GM18511 (cell line): ENCODE measurements around the gene CDK5R1.
"Not testable (repeated sequence)": the region's sequence is repeated elsewhere in the genome, so short reads cannot be mapped to it uniquely, and the experiment has no call there.

ENCODE experiments used
- ATAC-seq: cut with Tn5 transposase; IDR thresholded peaks from one replicate; pipeline ENCODE4 v1.9.1; 2021; ENCODE audit warnings: mild to moderate bottlenecking, moderate library complexity; ENCODE audit not compliant: unreplicated experiment

Gene CDK5R1

DNA sequence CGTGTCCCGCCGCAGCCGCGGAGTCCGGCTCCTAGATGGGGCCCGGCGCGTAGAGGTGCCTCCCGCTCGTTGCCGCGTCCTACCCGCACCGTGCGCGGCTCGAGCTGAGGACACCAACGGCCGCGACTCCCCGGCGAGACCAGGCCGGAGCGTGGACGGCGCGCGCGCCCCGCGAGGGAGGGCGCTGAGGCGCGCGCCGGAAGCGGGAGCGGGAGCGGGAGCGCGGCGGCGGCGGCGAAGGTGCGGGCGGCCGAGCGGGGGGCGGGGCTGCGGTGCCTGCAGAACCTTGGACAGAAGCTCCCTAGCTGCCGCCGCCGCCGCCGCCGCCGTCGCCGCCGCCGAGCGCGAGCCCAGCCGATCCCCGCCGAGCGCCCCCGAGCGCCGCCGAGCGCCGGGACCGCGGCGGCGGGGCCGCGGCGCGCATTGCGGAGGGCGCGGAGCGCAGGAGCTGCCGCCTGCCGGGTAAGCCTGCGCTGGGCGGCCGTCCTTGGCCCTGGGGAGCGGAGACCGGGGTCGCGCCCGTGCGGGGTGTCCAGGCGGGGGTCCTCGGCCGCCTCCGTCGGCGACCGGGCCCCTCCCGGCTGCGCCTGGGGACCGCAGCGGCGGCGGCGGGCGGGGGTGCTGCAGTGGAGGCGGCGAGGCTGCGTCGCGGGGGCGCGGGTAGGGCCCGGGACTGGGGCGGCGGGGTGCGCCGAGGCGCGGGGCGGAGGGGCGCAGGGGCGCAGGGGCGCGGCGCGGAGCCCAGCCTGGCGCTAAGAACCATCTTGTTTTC, at the start of gene CDK5R1:
TSS of gene CDK5R1 (plus strand) at position 293 of the 772 bp plus-strand sequence. CDS start 628 bp downstream, outside the sequence.
- ATAC-seq = peak; percentile 57

DNA sequence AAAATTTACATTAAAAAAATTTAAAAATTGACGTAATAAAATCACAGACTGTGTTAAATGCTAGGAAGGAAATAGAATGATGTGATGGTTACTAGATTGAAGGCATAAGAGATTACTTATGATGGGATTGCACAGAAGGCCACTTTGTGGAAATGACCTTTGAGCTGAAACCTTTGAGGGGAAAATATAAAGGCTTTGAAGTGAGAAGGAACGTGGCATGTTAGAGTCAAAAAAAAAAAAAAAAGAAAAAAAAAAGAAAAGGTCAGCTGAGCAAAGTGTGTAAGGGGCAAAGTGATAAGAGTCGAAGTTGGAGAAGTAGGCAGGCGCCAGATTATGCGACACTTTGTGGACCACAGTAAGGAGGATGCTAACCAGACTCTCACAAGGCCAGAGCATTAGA, 46.1 kb upstream of the CDK5R1 start:
- no peak for ATAC-seq

DNA sequence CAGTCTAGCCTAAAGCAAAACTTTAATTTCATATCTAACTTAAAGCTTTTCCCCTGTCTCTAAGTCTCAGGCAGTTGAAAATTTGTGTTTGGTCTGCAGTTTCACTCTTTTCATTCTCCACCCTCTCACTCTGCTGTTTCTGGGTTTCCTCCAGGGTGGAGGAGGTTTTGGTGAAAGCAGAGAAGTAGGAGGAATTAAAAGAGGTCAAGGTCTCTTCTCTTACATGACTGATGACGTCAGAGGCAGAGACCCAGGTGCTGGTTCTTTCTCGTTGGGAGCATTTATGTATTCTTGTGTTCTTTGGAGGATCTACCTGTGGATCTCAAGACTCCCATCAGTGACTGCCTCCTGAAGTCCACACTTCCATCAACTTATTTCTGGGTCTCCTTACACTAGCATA, 44.9 kb upstream of the CDK5R1 start:
- ATAC-seq = no peak

DNA sequence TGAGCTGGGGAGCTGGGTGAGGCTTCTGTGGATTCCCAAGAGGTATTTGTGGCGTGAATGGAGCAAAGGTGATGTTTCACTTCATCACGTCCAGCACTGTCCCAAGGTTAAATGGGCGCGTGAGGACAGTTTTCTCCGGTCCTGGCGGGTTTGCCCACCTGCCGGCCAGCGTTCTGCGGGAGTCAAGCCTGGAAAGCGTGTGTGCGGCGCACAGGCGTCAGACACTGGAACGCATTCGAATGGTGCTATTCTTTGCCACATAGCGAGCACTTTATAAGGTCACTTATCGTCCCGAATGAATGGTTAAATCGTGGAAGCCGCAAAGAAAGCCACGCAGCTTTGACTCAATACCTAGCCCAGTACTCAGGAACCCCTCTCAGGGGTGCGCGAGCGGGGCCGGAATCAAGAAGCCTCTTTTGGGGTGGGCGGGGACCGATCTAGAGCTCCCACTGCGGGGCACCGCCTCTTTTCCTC, 42.9 kb upstream of the CDK5R1 start:
- ATAC-seq = no peak

DNA sequence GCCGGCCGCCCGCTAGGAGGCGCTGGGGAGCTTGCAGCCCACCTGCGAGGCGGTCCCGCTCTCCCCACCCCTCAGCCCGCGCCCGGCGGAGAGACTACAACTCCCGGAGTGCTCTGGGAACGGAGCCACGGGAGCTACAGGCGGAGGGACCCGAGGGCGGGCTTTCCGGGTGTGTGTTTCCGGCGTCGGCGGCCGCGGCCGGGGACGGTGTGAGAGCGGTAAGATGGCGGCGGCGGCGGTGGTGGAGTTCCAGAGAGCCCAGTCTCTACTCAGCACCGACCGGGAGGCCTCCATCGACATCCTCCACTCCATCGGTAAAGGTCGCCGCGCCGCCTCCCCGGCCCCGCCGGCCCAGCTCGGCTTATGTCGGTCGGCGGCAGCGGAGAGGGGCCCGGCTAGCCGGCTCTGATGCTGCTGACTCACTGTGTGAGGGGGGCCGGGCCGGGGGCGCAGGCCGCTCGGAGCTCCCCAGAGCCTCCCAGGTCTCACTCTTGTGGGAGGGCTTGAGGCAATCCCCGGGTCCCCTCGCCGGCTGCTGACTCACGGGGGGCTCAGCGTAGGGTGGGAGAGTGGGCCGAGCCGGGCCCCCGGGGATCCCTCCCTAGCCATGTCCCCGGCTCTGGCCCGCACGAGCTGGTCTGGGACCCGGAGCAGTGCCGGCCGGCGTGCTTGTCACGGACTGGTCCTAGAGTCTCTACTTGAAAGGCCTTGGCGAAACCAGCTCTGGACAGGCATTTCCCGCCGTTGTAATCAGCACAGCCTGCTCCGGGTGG, 42.3 kb upstream of the CDK5R1 start, which contains the start of gene PSMD11:
TSS of gene PSMD11 (plus strand) at position 210 of the 773 bp plus-strand sequence. CDS start at position 224, 14 bp downstream.
- ATAC-seq = peak; percentile 90

DNA sequence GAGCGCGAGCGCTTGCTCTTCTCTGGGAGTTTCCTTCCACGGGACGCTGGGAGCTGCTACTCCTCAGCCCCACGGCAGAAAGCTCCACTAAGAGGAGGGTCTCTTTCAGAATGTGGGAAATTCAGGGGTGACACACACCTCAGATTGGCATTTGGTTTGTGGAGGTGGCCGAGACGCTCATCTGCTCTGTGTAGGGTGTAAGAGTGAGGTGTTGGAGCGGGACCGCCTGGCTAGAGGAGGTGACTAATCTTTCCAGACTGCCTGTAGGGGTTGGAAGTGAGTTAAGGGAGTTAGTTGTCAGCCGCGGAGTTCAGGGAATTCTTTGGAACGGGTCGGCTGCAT, 41.7 kb upstream of the CDK5R1 start:
- ATAC-seq = peak; percentile 26

DNA sequence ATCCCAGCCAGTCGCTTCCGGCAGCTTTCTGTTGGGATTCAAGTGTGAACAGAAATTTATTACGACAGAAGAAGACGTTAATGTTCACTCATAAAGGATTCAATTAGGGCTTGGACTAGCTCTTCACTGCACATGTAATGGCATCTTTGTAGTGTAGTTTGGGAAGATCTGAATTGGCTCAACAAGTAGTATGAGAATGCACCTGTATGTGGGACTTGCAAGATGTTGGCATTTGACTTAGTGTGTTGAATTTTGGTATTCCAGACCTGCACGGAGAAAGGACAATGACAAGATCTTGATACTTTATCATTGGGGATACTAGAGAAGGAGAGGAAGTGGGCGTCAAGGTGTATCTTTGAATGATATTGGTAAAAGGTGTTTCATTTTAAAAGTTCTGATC, 41.3 kb upstream of the CDK5R1 start:
- ATAC-seq = no peak

DNA sequence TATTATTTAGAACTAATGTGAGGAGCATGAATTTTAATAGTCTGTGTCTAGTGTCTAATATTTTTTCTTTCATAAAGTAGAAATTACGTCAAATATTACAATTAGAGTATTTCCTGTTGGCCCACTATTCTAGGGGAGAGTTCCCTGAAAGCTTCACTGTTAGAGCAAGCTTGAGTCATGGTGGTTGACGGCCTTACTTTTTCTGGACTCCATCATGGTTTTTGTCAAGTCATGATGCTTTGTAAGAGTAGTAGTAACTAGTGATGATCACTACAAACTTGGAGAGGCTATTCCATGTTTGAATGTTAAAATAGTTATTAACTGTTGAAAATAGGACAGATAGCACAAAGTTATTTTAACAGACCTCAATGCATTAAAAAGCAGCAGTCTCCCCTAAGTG, 40.8 kb upstream of the CDK5R1 start:
- ATAC-seq = no peak

DNA sequence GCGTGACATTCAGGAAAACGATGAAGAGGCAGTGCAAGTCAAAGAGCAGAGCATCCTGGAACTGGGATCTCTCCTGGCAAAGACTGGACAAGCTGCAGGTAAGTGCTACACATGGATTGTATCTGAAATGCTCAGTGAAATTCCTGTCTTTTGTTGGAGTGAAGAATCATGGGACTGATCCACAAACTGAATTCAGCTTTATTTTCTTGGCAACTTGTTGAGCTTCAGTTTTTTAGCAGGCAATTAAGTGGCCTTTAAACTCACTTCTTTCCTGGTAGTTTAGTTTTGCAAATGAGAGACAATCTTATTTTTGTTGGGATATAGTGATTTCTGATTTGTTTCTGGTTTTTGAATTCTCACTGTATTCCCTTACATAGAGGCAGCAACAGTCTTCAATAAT, 39.8 kb upstream of the CDK5R1 start:
- ATAC-seq = no peak

DNA sequence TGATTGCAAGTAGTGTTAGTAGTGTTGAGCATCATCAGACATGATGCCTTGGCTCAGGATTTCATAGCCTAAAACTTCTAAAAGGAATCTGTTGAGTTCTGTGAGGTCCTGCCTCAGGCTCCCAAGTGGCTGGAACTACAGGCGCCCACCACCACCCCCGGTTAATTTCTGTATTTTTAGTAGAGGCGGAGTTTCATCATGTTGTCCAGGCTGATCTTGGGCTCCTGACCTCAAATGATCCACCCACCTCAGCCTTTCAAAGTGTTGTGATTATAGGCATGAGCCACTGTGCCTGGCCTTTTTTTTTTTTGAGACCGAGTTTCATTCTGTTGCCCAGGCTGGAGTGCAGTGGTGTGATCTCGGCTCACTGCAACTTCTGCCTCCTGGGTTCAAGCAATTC, 36.8 kb upstream of the CDK5R1 start:
- ATAC-seq = no peak

DNA sequence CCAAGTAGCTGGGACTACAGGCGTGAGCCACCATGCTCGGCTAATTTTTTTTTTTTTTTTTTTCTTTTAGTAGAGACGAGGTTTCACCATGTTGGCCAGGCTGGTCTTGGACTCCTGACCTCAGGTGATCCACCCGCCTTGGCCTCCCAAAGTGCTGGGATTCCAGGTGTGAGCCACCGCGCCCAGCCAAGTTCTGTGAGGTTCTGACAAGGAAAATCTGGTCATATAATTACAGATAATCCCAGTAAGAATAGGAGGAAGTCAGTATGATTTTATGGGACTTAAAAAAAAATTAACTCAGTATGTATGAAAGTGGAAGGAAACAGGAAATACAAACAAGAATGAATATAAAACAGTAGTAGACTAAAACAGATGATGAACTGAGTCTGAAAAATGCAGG, 36.4 kb upstream of the CDK5R1 start:
- not testable (repeated sequence) for ATAC-seq

DNA sequence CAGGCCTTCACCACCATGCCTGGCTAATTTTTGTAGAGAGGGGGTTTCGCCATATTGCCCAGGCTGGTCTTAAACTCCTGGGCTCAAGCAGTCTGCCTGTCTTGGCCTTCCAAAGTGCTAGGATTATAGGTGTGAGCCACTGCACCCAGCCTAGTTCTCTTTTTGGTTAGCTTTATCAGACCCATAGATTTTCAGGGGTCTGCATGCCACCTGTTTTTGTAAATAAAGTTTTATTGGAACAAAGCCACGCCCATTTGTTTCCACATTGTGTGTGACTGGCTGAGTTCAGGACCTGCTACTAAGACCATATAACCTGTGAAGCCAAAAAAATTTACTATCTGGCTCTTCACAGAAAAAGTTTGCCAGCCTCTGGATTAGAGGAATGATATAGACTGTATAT, 34.9 kb upstream of the CDK5R1 start:
- no peak for ATAC-seq

DNA sequence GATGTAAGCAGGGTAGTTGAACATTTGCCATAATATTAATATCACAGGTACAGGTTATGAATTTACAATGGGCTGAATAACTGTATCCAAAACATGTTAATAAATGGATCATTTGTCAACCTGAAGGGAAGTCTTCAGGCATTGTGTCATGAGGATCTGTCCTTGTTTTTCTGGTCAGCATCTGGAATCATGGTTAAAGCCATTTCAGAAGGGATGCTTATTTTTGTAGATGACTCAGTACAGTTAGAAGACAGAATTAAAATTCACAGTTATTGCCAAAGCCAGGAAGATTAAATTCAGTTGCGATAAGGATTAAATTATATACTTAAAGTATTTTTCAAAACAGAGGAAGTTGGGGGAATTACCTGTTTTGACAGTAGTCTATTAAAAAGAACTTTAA, 34.5 kb upstream of the CDK5R1 start:
- ATAC-seq = no peak

DNA sequence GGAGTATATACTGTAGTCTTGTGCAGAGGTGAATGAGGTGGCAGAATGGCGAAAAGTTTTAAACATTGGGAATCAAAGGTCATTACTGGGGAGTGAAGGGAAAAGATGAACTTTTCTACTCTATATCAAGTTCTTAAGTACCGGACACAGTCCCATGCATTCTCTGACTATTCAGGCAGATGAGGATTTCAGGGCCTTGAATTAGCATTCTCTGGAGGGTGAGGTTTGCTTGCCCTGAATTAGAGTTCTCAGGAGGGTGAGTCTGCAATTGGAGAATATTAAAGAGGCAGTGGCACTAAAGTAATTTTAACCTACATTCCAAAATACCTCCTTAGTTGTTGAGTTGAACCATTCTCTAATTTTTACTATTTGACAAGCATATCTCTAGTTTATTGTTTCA, 33.4 kb upstream of the CDK5R1 start:
- ATAC-seq = no peak

DNA sequence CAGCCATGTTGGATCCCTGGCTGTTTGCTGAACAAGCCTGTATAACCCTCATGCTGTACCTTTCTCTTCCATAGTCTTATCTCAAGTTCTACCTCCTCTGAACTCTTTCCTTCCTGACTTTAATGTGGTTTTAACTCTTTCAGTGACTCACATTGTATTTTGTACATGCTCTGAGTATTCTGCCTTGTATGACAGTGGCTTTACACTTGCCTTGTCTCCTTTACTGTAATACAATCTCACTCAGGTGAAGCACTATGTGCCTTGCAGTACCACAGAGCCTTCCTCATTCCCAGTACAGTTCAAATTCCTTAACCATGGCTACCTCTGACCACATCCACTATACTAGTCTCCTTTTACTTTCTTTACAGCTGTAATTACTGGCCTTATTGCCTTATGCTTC, 28.4 kb upstream of the CDK5R1 start:
- ATAC-seq = no peak

DNA sequence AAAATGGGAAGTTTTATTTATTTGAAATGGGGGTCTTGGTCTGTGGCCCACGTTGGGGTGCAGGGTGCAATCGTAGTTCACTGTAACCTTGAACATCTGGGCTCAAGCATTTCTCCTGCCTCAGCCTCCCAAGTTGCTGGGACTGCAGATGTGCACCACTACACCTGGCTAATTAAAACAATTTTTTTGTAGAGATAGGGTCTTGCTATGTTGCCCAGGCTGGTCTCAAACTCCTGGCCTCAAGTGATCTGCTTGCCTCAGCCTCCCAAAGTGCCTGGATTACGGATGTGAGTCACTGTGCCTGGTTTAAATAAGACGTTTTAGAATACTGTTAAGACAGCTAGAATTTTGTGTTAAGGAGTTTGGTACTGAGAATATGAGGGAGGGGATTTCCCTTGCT, 26.7 kb upstream of the CDK5R1 start:
- ATAC-seq = no peak

DNA sequence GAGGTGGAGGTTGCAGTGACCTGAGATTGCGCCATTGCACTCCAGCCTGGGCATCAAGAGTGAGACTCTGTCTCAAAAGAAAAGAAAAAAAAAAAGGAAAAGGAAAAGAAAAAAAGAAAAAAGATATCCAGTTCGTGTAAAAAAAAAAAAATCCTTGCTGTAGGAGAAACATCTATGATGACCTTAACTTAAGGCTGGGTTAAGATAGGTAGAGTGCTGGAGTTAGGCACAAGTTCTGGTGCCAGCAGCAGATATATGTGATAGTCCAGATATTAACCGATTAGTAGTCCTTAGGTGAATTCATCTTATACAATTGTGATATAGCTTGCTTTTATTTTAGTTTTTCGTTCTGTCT, 25.3 kb upstream of the CDK5R1 start:
- no peak for ATAC-seq

DNA sequence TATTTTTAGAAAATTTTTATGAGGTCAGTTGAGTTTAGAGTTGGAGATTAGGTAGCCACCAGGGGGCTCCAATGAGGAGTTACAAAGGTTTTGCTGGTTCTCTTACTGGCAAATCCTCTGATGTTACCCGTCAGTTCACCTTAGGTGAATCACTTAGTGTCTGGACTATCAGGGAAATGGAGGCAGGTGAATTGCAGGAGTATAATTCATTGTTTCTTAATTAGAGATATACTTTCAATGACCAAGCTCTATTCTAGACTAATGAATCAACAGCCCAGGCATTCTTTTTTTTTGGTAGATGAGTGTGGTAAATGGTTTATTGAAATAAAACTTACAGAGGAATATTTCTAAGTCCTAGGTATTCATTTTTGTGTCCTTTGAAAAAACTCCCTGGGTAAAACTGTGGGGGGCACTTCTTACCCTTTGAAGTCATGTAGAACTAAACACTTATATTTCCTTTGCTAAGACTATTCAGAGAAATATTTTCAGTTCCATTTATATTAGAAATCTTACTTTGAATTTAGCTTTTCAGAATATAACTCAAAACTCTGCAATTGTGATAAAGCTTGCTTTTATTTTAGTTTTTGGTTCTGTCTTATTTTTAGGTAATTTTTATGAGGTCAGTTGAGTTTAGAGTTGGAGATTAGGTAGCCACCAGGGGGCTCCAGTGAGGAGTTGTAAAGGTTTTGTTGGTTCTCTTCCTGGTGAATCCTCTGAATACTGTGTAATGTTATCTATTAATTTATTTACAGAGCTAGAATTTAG, 24.8 kb upstream of the CDK5R1 start:
- ATAC-seq = no peak

DNA sequence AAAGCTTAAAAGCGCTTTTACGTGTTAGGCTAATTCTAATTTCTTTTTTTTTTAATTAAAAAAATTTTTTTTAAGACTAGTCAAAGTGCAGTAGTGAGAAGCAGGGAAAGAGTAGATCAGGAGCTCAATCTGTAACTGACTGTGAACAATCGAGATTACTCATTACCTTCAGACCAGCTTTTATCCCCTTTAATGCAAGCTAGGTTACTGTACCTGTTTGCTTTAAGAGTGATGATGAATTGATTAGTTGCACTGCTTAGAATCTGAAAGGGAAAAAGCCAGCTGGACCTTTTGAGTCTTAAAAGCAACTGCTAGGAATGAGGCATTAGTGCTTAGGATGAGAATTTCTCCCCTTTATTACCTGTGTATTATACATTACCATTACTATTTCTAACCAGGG, 23.5 kb upstream of the CDK5R1 start:
- no peak for ATAC-seq

DNA sequence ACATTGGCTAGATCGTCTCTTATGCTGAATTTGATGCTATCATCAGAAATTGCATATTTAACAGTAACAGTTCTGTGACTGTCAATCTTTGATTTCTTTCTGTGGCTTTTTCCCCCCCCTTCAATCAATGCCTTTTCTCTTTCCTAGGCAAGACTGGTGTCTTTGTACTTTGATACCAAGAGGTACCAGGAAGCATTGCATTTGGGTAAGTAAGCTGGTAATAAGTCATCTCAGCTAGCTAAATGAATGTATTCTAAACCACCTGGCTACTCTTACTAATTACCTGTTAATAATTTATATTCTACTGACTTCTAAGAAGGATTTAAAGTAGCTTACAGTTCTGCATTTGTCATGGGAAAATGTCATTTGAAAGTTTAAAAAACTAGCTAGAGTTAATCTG, 22.4 kb upstream of the CDK5R1 start:
- ATAC-seq = no peak

DNA sequence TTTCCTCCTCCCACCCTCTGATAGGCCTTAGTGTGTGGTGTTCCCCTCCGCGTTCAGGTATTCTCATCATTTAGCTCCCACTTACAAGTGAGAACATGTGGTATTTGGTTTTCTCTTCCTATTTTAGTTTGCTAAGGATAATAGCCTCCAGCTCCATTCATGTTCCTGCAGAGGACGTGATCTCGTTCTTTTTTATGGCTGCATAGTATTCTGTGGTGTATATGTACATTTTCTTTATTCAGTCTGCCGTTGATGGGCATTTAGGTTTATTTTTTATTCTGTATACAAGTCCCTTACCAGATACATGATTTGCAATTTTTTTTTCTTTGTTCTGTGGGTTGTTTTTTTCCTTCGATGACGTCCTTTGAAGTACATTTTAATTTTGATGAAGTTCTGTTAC, 18.8 kb upstream of the CDK5R1 start:
- ATAC-seq = no peak
